Kidney epithelial cell (primary cell): ENCODE data around the gene RIPOR2. TPM values are rescaled to one million over a fixed set of nuclear protein-coding genes. Genes with fewer than 3 reads are reported as not detected.
"Not testable (repeated sequence)": the region's sequence is repeated elsewhere in the genome, so short reads cannot be mapped to it uniquely, and the experiment has no call there.

Source experiments
- DNase-seq: peaks from one replicate; pipeline ENCODE4 v3.0.0-alpha.2; 2010; ENCODE audit warnings: low read depth
- H3K27me3 ChIP-seq: 2 replicates; pipeline ENCODE4 v1.6.0; 2011; ENCODE audit warnings: low read length; ENCODE audit not compliant: control insufficient read depth, insufficient read depth
- H3K36me3 ChIP-seq: 2 replicates; pipeline ENCODE4 v1.5.1; 2011; ENCODE audit warnings: low read length; ENCODE audit not compliant: control insufficient read depth, insufficient read depth
- H3K4me3 ChIP-seq: 2 replicates; pipeline ENCODE4 v1.5.1; 2011; ENCODE audit warnings: low read depth, mild to moderate bottlenecking, control low read depth, low read length
- CTCF ChIP-seq: IDR thresholded peaks from 2 replicates; pipeline ENCODE4 v1.5.1; 2011; ENCODE audit warnings: mild to moderate bottlenecking, moderate library complexity, low read length, control low read depth, inconsistent platforms; ENCODE audit not compliant: insufficient read depth, poor library complexity, severe bottlenecking
- total RNA-seq: library from RNA; depleted of rRNA; stranded (reverse); fragments of >200 nt; gene quantifications from 2 replicates; pipeline ENCODE4 v1.2.3, GENCODE V29; 2015

RIPOR2 gene
- total RNA-seq, 1 donor from 2014 or later = 0.79 TPM

DNA sequence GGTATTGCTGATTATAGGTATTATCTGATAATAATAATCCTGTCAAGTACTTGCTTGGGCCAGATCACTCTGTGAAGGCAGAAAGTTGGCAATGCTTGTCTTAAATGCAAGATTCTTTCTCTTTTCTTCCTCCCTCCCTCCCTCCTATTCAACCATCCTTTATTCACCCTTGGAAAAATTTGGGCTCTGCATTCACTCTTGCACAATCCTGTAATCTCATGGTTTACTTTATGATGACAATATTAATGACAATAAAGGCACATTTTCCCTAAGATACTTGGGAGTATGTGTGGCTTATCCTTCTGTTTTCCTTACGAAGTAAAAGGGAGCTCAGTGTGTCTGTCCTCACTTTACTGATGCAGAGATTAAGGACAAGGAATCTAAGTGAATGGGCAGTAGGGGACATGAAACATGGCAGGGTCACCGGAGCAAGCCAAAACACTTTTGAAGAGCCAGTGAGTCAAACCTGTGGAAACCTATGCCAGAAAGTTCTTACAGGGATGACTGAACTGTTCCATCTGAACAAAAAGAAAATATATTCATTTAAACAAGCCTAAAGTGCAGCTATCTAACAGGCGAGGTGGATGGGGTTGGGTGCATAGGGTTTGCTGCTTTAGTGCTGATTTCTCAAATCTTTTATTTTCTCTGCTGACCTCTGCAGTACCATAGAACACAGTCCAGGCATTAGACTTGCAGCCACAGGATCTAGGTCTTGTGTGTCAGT lies 14.6 kb upstream of the RIPOR2 start:
- DNase-seq = no peak
- Histone ChIP-seq H3K4me3 (no peak overlapping the region), H3K36me3 (no peaks in the 10 kb centered on the region), H3K27me3 (no peaks in the 10 kb centered on the region)
- no peak for TF ChIP-seq CTCF

- Histone ChIP-seq H3K36me3 (no peaks in the 10 kb centered on the region), H3K27me3 (no peaks in the 10 kb centered on the region), H3K4me3 (no peak overlapping the region)
- no peak for DNase-seq
- TF ChIP-seq CTCF = no peak
Measured at GRCh38 chr6:24949020-24949569, 13.3 kb upstream of the RIPOR2 start.

- not testable (repeated sequence) for DNase-seq, H3K4me3 ChIP-seq, H3K27me3 ChIP-seq, H3K36me3 ChIP-seq
Measured at GRCh38 chr6:24948261-24948660, 12.5 kb upstream of the RIPOR2 start.

DNA sequence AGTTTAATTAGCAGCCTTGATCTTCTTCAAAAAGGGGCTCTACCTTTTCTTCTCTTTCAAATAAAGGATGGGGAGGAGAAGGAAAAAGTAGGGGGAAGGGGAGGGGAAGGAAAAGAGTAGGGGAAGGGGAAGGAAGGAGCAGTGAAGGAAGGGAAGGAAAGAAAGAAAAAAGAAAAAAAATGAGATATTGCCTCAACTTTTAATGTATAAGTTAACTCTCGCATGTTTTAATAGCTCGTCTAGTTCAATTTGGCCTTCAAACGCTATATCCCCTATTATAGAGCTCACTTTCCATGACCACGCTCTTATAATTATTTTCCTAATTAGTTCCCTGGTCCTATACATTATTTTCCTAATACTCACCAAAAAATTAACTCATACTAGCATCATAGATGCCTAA lies 11.9 kb upstream of the RIPOR2 start:
- Histone ChIP-seq H3K27me3 (no peaks in the 10 kb centered on the region), H3K36me3 (no peaks in the 10 kb centered on the region), H3K4me3 (no peak overlapping the region)
- no peak for DNase-seq
- no peak for TF ChIP-seq CTCF

GRCh38 chr6:24945054-24945453 lies 9.3 kb upstream of the RIPOR2 start:
- DNase-seq = no peak
- H3K27me3 ChIP-seq = no peaks in the 10 kb centered on the region
- TF ChIP-seq CTCF = no peak
- H3K36me3 ChIP-seq = no peaks in the 10 kb centered on the region
- H3K4me3 ChIP-seq = no peak overlapping the region

- no peaks in the 10 kb centered on the region for H3K36me3 ChIP-seq
- no peak overlapping the region for H3K4me3 ChIP-seq
- DNase-seq = no peak
- TF ChIP-seq CTCF = no peak
- H3K27me3 ChIP-seq = no peaks in the 10 kb centered on the region
Measured at GRCh38 chr6:24943774-24944173, 8.0 kb upstream of the RIPOR2 start.
